BLaER1 (cell line): ENCODE data around the gene GABRB3.

Source experiments
- H3K27ac ChIP-seq: shearing (Covaris generic); formaldehyde crosslinking; 2 replicates; pipeline ENCODE4 v1.8.1; 2022
- H3K27me3 ChIP-seq: shearing (Covaris generic); formaldehyde crosslinking; 2 replicates; pipeline ENCODE4 v1.8.1; 2022
- H3K36me3 ChIP-seq: shearing (Covaris generic); formaldehyde crosslinking; 2 replicates; pipeline ENCODE4 v1.8.1; 2022
- H3K4me1 ChIP-seq: shearing (Covaris generic); formaldehyde crosslinking; 2 replicates; pipeline ENCODE4 v1.8.1; 2022
- H3K4me2 ChIP-seq: shearing (Covaris generic); formaldehyde crosslinking; 2 replicates; pipeline ENCODE4 v1.8.1; 2022
- H3K4me3 ChIP-seq: shearing (Covaris generic); formaldehyde crosslinking; 2 replicates; pipeline ENCODE4 v1.8.1; 2022
- H3K9ac ChIP-seq: shearing (Covaris generic); formaldehyde crosslinking; 2 replicates; pipeline ENCODE4 v1.8.1; 2022
- H3K9me3 ChIP-seq: shearing (Covaris generic); formaldehyde crosslinking; 2 replicates; pipeline ENCODE4 v1.8.1; 2022
- H4K20me1 ChIP-seq: shearing (Covaris generic); formaldehyde crosslinking; 2 replicates; pipeline ENCODE4 v1.8.1; 2022
- Cebpa-rat ChIP-seq: shearing (Covaris generic); IDR thresholded peaks from 2 replicates; pipeline ENCODE4 v1.8.1; 2022

The GABRB3 gene

GRCh38 chr15:26686547-26687187, 86.2 kb downstream of the GABRB3 start:
- Histone ChIP-seq H3K9ac (no peak overlapping the region), H3K27me3 (no peaks in the 10 kb centered on the region), H4K20me1 (no peaks in the 10 kb centered on the region), H3K36me3 (no peaks in the 10 kb centered on the region), H3K4me2 (no peak overlapping the region), H3K9me3 (no peaks in the 10 kb centered on the region), H3K4me3 (no peak overlapping the region), H3K27ac (no peak overlapping the region), H3K4me1 (peaks cover 5% of the 10 kb centered on the region; the same call in 1 of the 2 replicates)
- no peak for TF ChIP-seq Cebpa-rat

DNA sequence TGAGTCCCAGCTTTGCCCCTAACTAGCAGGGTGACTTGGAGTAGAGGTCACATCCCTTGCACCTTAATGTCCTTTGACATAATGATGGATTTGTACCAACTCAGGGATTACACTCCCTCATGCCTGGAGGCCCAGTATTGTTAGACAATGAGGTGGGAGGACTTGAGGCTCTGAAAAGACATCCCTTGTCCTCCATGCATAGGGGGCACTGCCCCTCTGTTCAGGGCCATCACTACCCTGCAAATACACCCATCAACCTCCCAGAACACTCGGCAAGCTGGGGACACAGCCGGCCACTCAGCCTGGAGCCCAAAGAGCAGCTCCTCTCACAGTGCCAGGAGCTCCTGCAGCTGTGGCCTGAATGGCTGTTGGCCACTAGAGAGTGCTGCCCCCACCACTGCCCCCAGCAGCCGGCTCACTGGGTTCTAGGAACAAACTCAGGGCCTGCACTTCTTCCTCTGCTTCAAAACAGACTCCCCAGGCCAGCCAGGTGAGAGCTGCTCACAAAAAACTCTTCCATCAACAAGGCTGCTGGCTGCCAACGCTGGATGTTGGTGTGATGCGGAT, 90.2 kb downstream of the GABRB3 start:
- Histone ChIP-seq H3K9ac (no peak overlapping the region), H3K4me2 (no peak overlapping the region), H4K20me1 (no peaks in the 10 kb centered on the region), H3K27ac (no peak overlapping the region), H3K4me1 (peaks cover 5% of the 10 kb centered on the region; the same call in 1 of the 2 replicates), H3K36me3 (no peaks in the 10 kb centered on the region), H3K4me3 (no peak overlapping the region), H3K9me3 (no peaks in the 10 kb centered on the region), H3K27me3 (no peaks in the 10 kb centered on the region)
- TF ChIP-seq Cebpa-rat = no peak

DNA sequence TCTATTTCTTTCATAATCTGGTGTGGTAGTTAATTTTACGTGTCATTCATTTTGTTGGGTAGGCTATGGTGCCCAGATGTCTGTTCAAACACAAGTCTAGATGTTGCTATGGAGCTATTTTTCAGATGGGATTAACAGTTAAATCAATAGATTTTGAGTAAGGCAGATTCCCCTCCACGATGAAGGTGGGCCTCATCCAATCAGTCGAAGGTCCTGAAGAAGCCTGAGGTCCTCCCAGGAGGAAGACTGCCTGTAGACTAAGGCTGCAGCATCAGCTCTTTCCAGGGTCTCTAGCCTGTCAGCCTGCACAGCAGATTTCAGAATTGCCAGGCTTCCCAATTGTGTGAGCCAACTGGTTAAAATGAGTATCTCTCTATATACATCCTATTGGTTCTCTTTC, 92.9 kb downstream of the GABRB3 start:
- no peak overlapping the region for H3K9ac ChIP-seq
- H3K4me2 ChIP-seq = no peak overlapping the region
- H3K9me3 ChIP-seq = no peaks in the 10 kb centered on the region
- peaks cover 3% of the 10 kb centered on the region; the same call in 1 of the 2 replicates for H3K4me1 ChIP-seq
- no peak overlapping the region for H3K4me3 ChIP-seq
- H3K36me3 ChIP-seq = no peaks in the 10 kb centered on the region
- no peaks in the 10 kb centered on the region for H4K20me1 ChIP-seq
- H3K27me3 ChIP-seq = no peaks in the 10 kb centered on the region
- no peak overlapping the region for H3K27ac ChIP-seq
- TF ChIP-seq Cebpa-rat = no peak

DNA sequence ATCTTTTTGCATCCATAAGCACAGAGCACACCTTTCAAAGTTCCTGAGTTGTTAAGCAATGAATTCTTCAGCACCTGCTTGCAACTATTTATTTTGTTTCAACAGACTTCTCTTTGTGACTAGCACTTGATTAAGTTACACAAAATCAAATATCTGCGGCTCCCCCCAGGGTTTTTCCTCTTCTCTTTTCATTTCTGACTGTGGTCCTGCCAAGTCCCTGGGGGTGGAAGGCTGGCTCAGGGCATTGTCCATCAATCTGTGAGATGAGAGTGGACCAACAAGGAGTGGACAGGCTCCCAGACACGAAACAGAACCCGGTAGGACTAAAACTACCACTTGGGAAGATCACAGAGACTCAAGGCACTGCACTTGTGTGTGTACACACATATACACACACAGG, 96.8 kb downstream of the GABRB3 start:
- Histone ChIP-seq H3K36me3 (no peaks in the 10 kb centered on the region), H4K20me1 (no peaks in the 10 kb centered on the region), H3K4me1 (no peaks in the 10 kb centered on the region), H3K4me2 (no peak overlapping the region), H3K27me3 (no peaks in the 10 kb centered on the region), H3K27ac (no peak overlapping the region), H3K4me3 (no peak overlapping the region), H3K9me3 (no peaks in the 10 kb centered on the region), H3K9ac (no peak overlapping the region)
- TF ChIP-seq Cebpa-rat = no peak

DNA sequence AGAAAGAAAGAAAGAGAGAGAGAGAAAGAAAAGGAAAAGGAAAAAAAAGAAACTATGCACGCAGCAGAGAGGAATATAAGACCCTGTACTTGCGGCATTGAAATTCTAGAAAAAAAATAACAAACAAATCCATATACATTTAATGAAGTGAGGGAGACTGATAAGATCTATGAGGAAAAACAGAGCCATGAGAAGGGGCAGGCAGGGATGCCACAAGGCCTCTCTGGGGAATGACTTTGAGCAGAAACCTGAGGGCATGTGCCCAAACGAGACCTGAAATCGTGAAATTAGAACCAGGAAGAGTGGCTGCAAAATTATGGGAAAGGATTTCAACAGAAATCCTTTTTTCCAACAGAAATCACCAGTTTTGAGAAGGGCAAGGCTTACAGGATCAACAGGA, 98.4 kb downstream of the GABRB3 start:
- no peaks in the 10 kb centered on the region for H3K27me3 ChIP-seq
- H3K36me3 ChIP-seq = no peaks in the 10 kb centered on the region
- no peak overlapping the region for H3K9ac ChIP-seq
- TF ChIP-seq Cebpa-rat = no peak
- no peaks in the 10 kb centered on the region for H3K4me1 ChIP-seq
- H4K20me1 ChIP-seq = no peaks in the 10 kb centered on the region
- no peak overlapping the region for H3K4me2 ChIP-seq
- no peak overlapping the region for H3K4me3 ChIP-seq
- H3K27ac ChIP-seq = no peak overlapping the region
- H3K9me3 ChIP-seq = peaks cover 6% of the 10 kb centered on the region; the same call in 1 of the 2 replicates

DNA sequence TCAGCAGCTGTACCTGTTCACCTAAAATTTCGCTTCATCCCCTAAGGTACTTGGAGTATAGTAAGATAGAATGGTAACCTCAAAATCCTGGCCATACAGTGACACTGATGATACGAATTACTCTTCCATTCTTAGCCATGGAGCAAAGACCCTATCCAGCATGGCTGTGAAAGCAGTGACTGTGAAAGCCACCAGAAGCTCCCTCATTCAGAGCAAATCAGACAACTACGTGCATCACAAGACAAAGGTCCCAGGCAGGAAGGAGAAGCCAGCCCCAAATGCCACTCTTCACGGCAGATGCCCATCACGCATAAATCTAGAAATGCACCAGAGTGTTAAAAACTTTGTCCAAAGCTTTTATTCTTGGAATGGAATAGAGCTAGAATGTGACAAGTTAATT, 99.4 kb downstream of the GABRB3 start:
- no peak overlapping the region for H3K27ac ChIP-seq
- H3K4me2 ChIP-seq = 0 out of 2 replicates have a peak overlapping the region, but pooled peaks have one; percentile 7
- no peaks in the 10 kb centered on the region for H4K20me1 ChIP-seq
- H3K36me3 ChIP-seq = no peaks in the 10 kb centered on the region
- peaks cover 6% of the 10 kb centered on the region; the same call in 1 of the 2 replicates for H3K9me3 ChIP-seq
- H3K9ac ChIP-seq = no peak overlapping the region
- H3K27me3 ChIP-seq = no peaks in the 10 kb centered on the region
- TF ChIP-seq Cebpa-rat = no peak
- no peaks in the 10 kb centered on the region for H3K4me1 ChIP-seq
- no peak overlapping the region for H3K4me3 ChIP-seq

DNA sequence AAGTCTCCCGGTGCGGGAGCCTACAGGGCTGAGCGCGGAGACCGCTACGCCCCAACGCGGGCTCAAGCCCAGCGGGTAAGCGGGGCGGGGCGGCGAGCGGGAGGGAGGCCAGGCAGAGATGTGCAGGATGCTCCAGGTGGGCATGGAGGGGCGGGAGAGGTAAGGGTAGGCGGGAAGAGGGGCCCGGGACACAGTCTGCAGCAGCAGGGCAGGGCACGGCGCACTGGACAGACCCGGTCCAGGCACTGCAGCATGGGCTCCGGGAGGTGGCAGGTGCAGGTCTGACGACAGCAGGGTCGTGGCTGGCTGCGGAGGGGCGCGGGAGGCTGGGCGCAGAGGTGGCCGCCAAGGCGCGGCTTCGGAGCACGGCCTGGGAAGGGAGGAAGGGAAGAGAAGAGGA, 102.8 kb downstream of the GABRB3 start:
- Histone ChIP-seq H4K20me1 (no peaks in the 10 kb centered on the region), H3K4me3 (no peak overlapping the region), H3K27ac (no peak overlapping the region), H3K4me1 (no peaks in the 10 kb centered on the region), H3K27me3 (no peaks in the 10 kb centered on the region), H3K4me2 (no peak overlapping the region), H3K36me3 (no peaks in the 10 kb centered on the region), H3K9me3 (peaks cover 6% of the 10 kb centered on the region; the same call in 1 of the 2 replicates), H3K9ac (no peak overlapping the region)
- TF ChIP-seq Cebpa-rat = no peak

GRCh38 chr15:26667222-26667988, 105.5 kb downstream of the GABRB3 start:
- no peak for TF ChIP-seq Cebpa-rat
- H3K9ac ChIP-seq = no peak overlapping the region
- no peak overlapping the region for H3K4me3 ChIP-seq
- no peaks in the 10 kb centered on the region for H3K36me3 ChIP-seq
- H3K4me1 ChIP-seq = peaks cover 9% of the 10 kb centered on the region
- H3K4me2 ChIP-seq = no peak overlapping the region
- H3K9me3 ChIP-seq = peaks cover 6% of the 10 kb centered on the region; the same call in 1 of the 2 replicates
- H3K27me3 ChIP-seq = no peaks in the 10 kb centered on the region
- no peak overlapping the region for H3K27ac ChIP-seq
- H4K20me1 ChIP-seq = no peaks in the 10 kb centered on the region

DNA sequence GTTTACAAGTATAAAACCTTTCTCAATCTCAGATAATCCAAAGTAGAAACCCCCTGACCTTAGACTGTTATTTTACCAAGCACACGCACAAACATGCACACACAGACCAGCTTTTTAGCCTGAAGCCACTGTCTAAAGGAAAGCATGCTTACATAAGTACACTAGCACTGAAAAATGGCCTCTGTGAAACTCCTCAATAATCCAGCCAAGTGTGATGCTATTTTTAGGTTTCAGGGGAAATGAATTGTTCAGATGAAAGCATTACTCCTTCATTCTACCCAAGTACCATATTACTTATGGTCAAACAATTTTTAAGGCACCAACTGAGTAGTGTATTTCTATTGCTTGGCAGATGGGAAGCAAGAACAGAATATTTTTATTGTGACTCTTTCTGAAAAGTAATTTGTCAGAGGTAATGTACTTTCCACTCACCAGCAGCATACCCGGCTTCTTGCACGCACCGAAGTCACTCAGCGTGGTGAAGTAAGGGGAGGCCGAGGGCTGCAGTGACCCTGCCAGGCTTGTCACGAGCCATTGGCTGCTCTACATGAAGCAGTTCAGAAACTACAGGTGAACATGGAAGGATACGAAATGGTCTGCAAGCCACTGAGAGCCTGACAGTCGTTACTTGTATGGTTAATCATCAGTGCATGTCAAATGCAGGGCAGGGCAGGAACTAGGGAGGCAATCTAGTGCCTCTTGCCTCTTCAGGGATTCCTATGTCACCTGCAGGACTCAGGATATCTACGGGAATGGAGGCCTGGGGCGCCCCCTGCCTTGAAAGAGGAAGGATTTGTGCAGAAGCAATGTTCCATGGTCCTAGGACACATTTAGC, 106.7 kb downstream of the GABRB3 start:
- no peaks in the 10 kb centered on the region for H4K20me1 ChIP-seq
- H3K9me3 ChIP-seq = peaks cover 6% of the 10 kb centered on the region; the same call in 1 of the 2 replicates
- no peak overlapping the region for H3K4me3 ChIP-seq
- no peaks in the 10 kb centered on the region for H3K36me3 ChIP-seq
- no peak overlapping the region for H3K9ac ChIP-seq
- no peaks in the 10 kb centered on the region for H3K27me3 ChIP-seq
- no peak overlapping the region for H3K27ac ChIP-seq
- no peak overlapping the region for H3K4me2 ChIP-seq
- no peak for TF ChIP-seq Cebpa-rat
- peaks cover 22% of the 10 kb centered on the region for H3K4me1 ChIP-seq
